Ishikawa (cell line): ENCODE measurements around the gene CAMTA1.

Experiments
- EGR1 ChIP-seq: IDR thresholded peaks from 2 replicates; pipeline ENCODE4 v1.6.1; 2012
- FOXM1 ChIP-seq: IDR thresholded peaks from 2 replicates; pipeline ENCODE4 v1.6.1; 2012; ENCODE audit warnings: low read depth, borderline replicate concordance

GRCh38 chr1:7352364-7352763 lies 567.1 kb downstream of the CAMTA1 start:
- no peak for TF ChIP-seq FOXM1
- TF ChIP-seq EGR1 = no peak
